DOHH2 (cell line): ENCODE results near the gene ALDH1A3.

Experiments
- EZH2phosphoT487 ChIP-seq: fragments of 200-600 bp; sonication (generic); IDR thresholded peaks from 2 replicates; pipeline ENCODE4 v1.6.1; 2017; ENCODE audit warnings: borderline replicate concordance, mild to moderate bottlenecking, antibody characterized with exemption, low read length, moderate library complexity, mixed read lengths
- TF ChIP-seq, protein P1 (sequence below): fragments of 200-600 bp; sonication (generic); IDR thresholded peaks from one replicate; pipeline ENCODE4 v1.5.1; 2014; ENCODE audit warnings: antibody characterized with exemption, mild to moderate bottlenecking, low read depth, low read length; ENCODE audit not compliant: poor library complexity, severe bottlenecking

DNA sequence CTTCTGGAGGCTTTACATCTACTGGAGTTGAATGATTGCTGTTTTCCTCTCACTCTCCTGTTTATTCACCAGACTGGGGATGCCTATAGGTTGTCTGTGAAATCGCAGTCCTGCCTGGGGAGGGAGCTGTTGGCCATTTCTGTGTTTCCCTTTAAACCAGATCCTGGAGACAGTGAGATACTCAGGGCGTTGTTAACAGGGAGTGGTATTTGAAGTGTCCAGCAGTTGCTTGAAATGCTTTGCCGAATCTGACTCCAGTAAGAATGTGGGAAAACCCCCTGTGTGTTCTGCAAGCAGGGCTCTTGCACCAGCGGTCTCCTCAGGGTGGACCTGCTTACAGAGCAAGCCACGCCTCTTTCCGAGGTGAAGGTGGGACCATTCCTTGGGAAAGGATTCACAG, 35.2 kb downstream of the ALDH1A3 start:
- TF ChIP-seq, protein P1, sequence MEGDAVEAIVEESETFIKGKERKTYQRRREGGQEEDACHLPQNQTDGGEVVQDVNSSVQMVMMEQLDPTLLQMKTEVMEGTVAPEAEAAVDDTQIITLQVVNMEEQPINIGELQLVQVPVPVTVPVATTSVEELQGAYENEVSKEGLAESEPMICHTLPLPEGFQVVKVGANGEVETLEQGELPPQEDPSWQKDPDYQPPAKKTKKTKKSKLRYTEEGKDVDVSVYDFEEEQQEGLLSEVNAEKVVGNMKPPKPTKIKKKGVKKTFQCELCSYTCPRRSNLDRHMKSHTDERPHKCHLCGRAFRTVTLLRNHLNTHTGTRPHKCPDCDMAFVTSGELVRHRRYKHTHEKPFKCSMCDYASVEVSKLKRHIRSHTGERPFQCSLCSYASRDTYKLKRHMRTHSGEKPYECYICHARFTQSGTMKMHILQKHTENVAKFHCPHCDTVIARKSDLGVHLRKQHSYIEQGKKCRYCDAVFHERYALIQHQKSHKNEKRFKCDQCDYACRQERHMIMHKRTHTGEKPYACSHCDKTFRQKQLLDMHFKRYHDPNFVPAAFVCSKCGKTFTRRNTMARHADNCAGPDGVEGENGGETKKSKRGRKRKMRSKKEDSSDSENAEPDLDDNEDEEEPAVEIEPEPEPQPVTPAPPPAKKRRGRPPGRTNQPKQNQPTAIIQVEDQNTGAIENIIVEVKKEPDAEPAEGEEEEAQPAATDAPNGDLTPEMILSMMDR, result peak; percentile 34
- no peak for TF ChIP-seq EZH2phosphoT487
